NCI-H446 (cell line): Measurements from ENCODE around the gene DNAJC10.
"Not testable (repeated sequence)": the region's sequence is repeated elsewhere in the genome, so short reads cannot be mapped to it uniquely, and the experiment has no call there.

Experiments
- DNase-seq, 2 experiments: peaks; one replicate each; lab custom pipeline; 2025; lab: John Stamatoyannopoulos, UW

Gene DNAJC10

DNA sequence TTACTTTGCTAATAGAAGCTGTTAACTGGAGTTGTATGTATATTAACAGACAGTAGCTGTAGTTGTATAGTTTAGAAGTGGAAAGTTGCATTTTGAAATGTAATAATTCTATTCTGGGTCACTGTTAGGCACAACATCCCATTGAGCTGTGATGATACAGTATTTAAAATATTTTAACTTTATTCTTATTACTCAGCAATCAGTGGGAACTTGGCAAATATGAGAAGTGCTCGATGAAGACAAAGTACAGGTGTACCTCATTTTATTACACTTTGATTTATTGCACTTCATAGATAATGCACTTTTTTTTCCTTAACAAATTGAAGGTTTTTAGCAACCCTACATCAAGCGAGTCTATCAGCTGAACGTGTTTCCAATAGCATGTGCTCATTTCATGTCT, 8.6 kb downstream of the DNAJC10 start:
- no peak for DNase-seq

DNA sequence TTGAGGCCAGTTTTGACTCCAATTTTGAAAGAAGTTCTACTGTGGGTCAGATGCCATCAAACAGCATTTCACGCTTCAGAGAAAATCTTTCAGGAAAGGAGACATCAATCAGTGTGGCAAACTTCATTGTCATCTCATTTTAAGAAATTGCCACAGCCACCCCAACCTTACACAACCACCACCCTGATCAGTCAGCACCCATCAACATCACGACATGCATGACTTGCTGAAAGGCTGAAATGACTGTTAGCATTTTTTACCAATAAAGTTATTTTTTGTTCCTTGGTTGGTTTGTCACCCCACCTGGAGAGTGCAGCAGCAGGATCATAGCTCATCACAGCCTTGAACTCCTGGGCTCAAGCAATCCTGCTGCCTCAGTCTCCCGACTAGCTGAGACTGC, 10.4 kb downstream of the DNAJC10 start:
- DNase-seq = no peak

DNA sequence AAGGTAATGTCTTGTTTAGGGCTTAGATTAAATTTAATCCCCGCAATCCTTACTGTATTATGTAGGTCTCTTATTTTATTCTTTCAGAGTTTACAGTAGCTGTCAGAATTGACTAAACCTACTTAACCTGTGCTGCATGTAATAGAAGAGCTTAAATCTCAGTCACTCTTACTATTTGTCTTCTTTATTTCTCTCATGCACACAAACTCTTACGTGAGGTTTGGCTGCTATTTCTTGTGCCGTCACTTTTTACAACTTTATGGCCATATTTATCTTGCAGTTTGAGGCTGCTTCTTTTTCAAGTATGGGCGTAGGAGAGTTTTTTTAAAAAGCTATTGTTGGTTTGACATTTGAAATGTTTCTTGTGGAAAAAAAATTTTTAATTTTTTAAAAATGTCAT, 12.0 kb downstream of the DNAJC10 start:
- DNase-seq = no peak

GRCh38 chr2:182729710-182730339, 13.8 kb downstream of the DNAJC10 start:
- no peak for DNase-seq

DNA sequence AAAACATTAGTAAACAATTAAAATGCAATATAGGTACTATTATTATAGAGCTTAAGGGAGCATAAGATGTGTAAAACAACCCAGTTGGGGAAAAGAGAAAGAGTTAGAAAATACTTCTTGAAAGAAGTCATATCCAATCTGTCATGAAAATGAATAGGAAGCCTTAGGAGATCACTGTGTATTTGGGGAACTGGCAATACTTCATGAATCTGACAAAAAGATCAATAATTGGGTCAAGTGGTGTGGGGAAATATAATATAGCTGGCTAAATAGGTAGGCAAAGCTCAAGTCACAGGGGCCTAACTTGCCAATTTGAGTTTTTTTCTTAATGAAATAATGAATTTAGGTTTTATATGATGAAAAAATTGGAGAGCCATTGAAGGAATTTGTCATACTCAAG, 14.4 kb downstream of the DNAJC10 start:
- no peak for DNase-seq

- no peak for DNase-seq
Measured at GRCh38 chr2:182732736-182733135, 16.7 kb downstream of the DNAJC10 start.

- no peak for DNase-seq
Measured at GRCh38 chr2:182733572-182733971, 17.5 kb downstream of the DNAJC10 start.

GRCh38 chr2:182736856-182737255, 20.8 kb downstream of the DNAJC10 start:
- not testable (repeated sequence) for DNase-seq

DNA sequence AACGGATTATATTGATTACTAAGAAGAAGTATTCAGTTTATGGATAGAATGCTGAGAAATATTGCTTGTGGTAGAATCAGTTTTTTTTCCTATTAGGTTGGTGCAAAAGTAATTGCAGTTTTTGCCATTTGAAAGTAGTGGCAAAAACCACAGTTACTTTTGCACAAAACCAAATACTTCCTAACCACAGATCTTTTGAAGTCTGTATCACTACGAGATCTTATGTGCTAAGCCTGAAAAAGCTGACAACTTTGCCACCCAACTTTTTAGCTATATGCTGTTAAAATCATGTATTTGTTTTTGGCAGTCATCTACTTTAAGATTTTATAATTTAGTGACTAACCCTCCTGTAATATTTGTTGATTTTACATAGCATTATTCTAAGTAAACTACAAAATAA, 24.6 kb downstream of the DNAJC10 start:
- DNase-seq = no peak

- DNase-seq = no peak
Measured at GRCh38 chr2:182741620-182742019, 25.6 kb downstream of the DNAJC10 start.

GRCh38 chr2:182744490-182744889, 28.4 kb downstream of the DNAJC10 start:
- no peak for DNase-seq

- no peak for DNase-seq
Measured at GRCh38 chr2:182745061-182745460, 29.0 kb downstream of the DNAJC10 start.

GRCh38 chr2:182745894-182746293, 29.8 kb downstream of the DNAJC10 start:
- DNase-seq = not testable (repeated sequence)

GRCh38 chr2:182754231-182754630, 38.2 kb downstream of the DNAJC10 start:
- no peak for DNase-seq

DNA sequence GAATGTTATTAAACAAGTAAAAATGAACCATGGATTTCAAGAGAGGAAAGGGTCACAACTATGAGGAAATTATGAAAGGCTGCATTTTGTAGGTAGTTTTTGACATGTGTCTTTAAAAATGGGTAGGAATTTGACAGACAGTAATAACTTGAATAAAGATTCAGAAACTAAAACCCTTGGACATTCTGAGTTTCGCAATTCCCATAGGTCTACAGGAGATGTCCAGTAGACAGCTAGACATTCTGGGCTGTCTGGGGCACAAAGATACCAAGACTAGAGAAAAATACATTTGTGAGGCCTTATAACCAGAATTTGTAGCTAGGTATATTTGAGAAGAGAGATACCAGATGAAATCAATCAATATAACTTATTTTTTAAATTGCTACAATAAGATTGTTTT, 42.3 kb downstream of the DNAJC10 start:
- DNase-seq = no peak

DNA sequence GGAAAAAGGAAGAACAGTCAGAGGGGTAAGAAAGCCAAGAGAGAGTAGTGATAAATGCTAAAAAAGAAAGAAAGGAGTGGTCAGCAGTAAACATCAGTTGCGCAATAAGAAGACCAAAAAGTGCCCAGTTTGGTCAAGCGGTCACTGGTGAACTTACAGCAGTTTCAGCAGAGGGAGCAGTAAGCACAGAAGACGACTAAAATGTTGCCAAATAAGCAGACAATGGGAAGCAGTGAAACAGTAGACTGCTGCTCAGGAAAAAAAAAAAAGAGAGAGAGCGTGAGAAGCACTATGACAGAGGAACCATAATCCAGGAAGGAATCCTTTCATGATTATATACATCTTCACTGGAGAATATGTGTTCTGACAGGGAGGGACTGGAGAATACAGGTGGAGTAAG, 45.8 kb downstream of the DNAJC10 start:
- DNase-seq = no peak

DNA sequence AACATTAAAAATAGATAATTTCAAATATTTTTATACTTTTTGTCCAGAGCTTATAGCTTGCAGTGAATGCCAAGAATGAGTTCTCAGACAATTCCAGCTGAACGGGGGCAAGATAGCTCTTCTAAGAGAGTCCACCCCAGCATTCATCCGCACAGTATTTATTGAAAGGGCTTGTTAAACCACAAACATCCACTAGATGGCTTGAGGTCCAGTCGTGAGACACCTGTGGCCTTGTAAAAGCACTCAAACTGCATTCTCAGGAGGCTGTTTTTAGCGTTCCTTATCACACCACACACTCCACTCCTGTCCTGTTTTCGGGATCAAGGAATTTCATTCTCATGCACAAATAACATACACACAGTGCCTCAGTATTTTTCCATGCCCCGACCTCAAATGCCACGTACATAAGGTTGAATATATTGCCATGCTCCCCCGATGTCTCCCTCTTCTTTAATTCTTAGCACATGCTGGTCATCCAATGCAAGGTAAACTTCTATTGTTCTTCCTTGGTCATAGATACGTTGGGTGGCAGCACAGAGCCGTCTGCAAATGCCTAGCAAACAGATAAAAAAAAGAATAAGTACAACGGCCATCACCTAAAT, 47.4 kb downstream of the DNAJC10 start:
- peak in 1 of 2 experiments; percentile 8 for DNase-seq

- DNase-seq = no peak
Measured at GRCh38 chr2:182766626-182767025, 50.6 kb downstream of the DNAJC10 start.

- DNase-seq = peak in 1 of 2 experiments; percentile 3
Measured at GRCh38 chr2:182767578-182767977, 51.5 kb downstream of the DNAJC10 start.

DNA sequence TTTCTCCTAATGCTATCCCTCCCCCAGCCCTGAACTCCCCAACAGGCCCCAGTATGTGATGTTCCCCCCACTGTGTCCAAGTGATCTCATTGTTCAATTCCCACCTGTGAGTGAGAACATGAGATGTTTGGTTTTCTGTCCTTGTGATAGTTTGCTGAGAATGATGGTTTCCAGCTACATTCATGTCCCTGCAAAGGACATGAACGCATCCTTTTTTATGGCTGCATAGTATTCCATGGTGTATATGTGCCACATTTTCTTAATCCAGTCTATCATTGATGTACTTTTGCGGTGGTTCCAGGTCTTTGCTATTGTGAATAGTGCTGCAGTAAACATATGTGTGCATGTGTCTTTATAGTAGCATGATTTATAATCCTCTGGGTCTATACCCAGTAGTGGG, 52.9 kb downstream of the DNAJC10 start:
- DNase-seq = not testable (repeated sequence)

DNA sequence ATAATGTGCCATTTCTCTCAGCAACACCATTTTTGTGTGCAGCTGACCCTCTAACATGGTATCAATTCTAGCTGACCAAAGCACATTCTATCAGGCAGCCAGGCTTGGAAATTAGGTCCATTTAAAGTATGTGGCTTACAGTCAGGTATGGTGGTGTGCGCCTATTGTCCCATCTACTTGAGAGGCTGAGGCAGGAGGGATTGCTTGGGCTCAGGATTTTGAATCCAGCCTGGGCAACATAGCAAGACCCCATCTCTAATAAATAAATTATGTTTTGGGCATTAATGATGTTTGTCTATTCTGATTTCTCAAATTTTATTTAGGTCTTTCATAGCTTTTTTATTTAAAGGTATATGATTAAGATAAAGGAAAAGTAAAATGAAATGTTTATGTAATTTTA, 63.3 kb downstream of the DNAJC10 start:
- DNase-seq = no peak

DNA sequence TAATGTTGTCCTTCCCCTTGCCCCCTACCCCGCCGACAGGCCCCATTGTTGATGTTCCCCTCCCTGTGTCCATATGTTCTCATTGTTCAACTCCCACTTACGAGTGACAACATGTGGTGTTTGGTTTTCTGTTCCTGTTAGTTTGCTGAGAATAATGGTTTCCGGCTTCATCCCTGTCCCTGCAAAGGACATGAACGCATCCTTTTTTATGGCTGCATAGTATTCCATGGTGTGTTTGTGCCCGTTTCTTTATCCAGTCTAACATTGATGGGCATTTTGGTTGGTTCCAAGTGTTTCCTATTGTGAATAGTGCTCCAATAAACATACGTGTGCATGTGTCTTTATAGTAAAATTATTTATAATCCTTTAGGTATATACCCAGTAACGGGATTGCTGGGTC, 65.0 kb downstream of the DNAJC10 start:
- not testable (repeated sequence) for DNase-seq

DNA sequence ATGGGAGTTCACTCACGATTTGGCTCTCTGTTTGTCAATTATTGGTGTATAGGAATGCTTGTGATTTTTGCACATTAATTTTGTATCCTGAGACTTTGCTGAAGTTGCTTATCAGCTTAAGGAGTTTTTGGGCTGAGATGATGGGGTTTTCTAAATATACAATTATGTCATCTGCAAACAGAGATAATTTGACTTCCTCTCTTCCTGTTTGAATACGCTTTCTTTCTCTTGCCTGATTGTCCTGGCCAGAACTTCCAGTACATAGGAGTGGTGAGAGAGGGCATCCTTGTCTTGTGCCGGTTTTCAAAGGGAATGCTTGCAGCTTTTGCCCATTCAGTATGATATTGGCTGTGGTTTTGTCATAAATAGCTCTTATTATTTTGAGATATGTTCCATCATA, 66.6 kb downstream of the DNAJC10 start:
- DNase-seq = not testable (repeated sequence)

- DNase-seq = no peak
Measured at GRCh38 chr2:182784058-182784706, 68.1 kb downstream of the DNAJC10 start.
